ENCODE results near the gene FLAD1. TPM values are rescaled to one million over a fixed set of nuclear protein-coding genes. Genes with fewer than 3 reads are reported as not detected.

Gene FLAD1
- total RNA-seq, 1 experiment from 2014 or later: 37.9 TPM

GRCh38 chr1:155034318-155035208, 51.4 kb downstream of the FLAD1 start:
- DNase-seq (ENCODE audit: low spot score): no peak

GRCh38 chr1:155035936-155036335, 52.8 kb downstream of the FLAD1 start:
- DNase-seq (ENCODE audit: low spot score): no peak

GRCh38 chr1:155037043-155037442, 53.9 kb downstream of the FLAD1 start:
- no peak for DNase-seq (ENCODE audit: low spot score)

- DNase-seq (ENCODE audit: low spot score): no peak
Measured at GRCh38 chr1:155037851-155038441, 54.8 kb downstream of the FLAD1 start.

- no peak for DNase-seq (ENCODE audit: low spot score)
Measured at GRCh38 chr1:155038602-155039307, 55.6 kb downstream of the FLAD1 start.

- no peak for DNase-seq (ENCODE audit: low spot score)
Measured at GRCh38 chr1:155039308-155039669, 56.1 kb downstream of the FLAD1 start.

GRCh38 chr1:155040358-155041093, 57.4 kb downstream of the FLAD1 start:
- no peak for DNase-seq (ENCODE audit: low spot score)

Other genes starting within 250 kb of the FLAD1 start
- 0.06 and 0.41 TPM in 2 replicates for gene KCNN3, start 113.1 kb upstream of the FLAD1 start, total RNA-seq (2014; rRNA removed; shearing (Covaris generic))
- gene PMVK, start 46.6 kb upstream of the FLAD1 start, total RNA-seq (2014; rRNA removed; shearing (Covaris generic)): 1.2 and 7.9 TPM in 2 replicates
- 22.8 and 31.2 TPM in 2 replicates for gene PBXIP1, start 27.2 kb upstream of the FLAD1 start, total RNA-seq (2014; rRNA removed; shearing (Covaris generic))
- gene PYGO2, start 21.6 kb upstream of the FLAD1 start, total RNA-seq (2014; rRNA removed; shearing (Covaris generic)): 18.0 TPM in 2 replicates
- 163 and 170 TPM in 2 replicates for gene SHC1, start 12.6 kb upstream of the FLAD1 start, total RNA-seq (2014; rRNA removed; shearing (Covaris generic))
- gene CKS1B, start 8.7 kb upstream of the FLAD1 start, total RNA-seq (2014; rRNA removed; shearing (Covaris generic)): 170 and 248 TPM in 2 replicates
- not detected in 2 replicates for gene LENEP, start 10.2 kb downstream of the FLAD1 start, total RNA-seq (2014; rRNA removed; shearing (Covaris generic))
- 8.3 and 10.6 TPM in 2 replicates for gene ZBTB7B, start 19.5 kb downstream of the FLAD1 start, total RNA-seq (2014; rRNA removed; shearing (Covaris generic))
- not detected in 2 replicates for gene DCST2, start 50.4 kb downstream of the FLAD1 start, total RNA-seq (2014; rRNA removed; shearing (Covaris generic))
- not detected in 2 replicates for gene DCST1, start 50.5 kb downstream of the FLAD1 start, total RNA-seq (2014; rRNA removed; shearing (Covaris generic))
- gene ADAM15, start 68.0 kb downstream of the FLAD1 start, total RNA-seq (2014; rRNA removed; shearing (Covaris generic)): 51.8 and 64.3 TPM in 2 replicates
- gene EFNA4, start 80.4 kb downstream of the FLAD1 start, total RNA-seq (2014; rRNA removed; shearing (Covaris generic)): 24.4 and 26.9 TPM in 2 replicates
- gene EFNA3, start 95.5 kb downstream of the FLAD1 start, total RNA-seq (2014; rRNA removed; shearing (Covaris generic)): 7.5 and 9.5 TPM in 2 replicates
- 14.6 and 28.0 TPM in 2 replicates for gene EFNA1, start 144.5 kb downstream of the FLAD1 start, total RNA-seq (2014; rRNA removed; shearing (Covaris generic))
- gene SLC50A1, start 152.5 kb downstream of the FLAD1 start, total RNA-seq (2014; rRNA removed; shearing (Covaris generic)): 35.8 and 40.5 TPM in 2 replicates
- 53.2 and 72.4 TPM in 2 replicates for gene DPM3, start 157.2 kb downstream of the FLAD1 start, total RNA-seq (2014; rRNA removed; shearing (Covaris generic))
- gene KRTCAP2, start 190.0 kb downstream of the FLAD1 start, total RNA-seq (2014; rRNA removed; shearing (Covaris generic)): 128 and 140 TPM in 2 replicates
- 0.37 and 1.1 TPM in 2 replicates for gene TRIM46, start 190.5 kb downstream of the FLAD1 start, total RNA-seq (2014; rRNA removed; shearing (Covaris generic))
- gene THBS3, start 224.6 kb downstream of the FLAD1 start, total RNA-seq (2014; rRNA removed; shearing (Covaris generic)): 2.8 and 3.9 TPM in 2 replicates
- 79.5 and 82.1 TPM in 2 replicates for gene MTX1, start 225.4 kb downstream of the FLAD1 start, total RNA-seq (2014; rRNA removed; shearing (Covaris generic))